B cell (primary cell): ENCODE results near the gene MPLKIP. TPM values are rescaled to one million over a fixed set of nuclear protein-coding genes. Genes with fewer than 3 reads are reported as not detected.

Experiments
- ATAC-seq: fragments of 200-7000 bp; cut with Tn5 transposase; one replicate; pipeline ENCODE4 v1.10.0; 2021; ENCODE audit warnings: low read depth, mild to moderate bottlenecking, moderate number of reproducible peaks, moderate library complexity
- CTCF ChIA-PET: fragments of 350-600 bp; sonication (Branson Sonifier 250); formaldehyde crosslinking; loops from one replicate; lab custom pipeline; 2021; ENCODE audit warnings: antibody characterized with exemption, inconsistent platforms; lab: Charles Lee
- POLR2A ChIA-PET: fragments of 350-600 bp; sonication (Branson Sonifier 250); formaldehyde crosslinking; loops from one replicate; lab custom pipeline; 2021; ENCODE audit warnings: antibody characterized with exemption; lab: Charles Lee
- DNase-seq: peaks from one replicate; pipeline ENCODE4 v3.0.0; 2013
- H2AFZ ChIP-seq: 2 replicates; pipeline ENCODE4 v1.6.1; 2012; ENCODE audit warnings: mild to moderate bottlenecking, low read depth, low read length; ENCODE audit not compliant: insufficient read depth, poor library complexity, severe bottlenecking
- H3K27ac ChIP-seq, 2 donors: 1 replicate in 1 of 2; 2 replicates in 1 of 2; pipeline ENCODE4 v1.5.1; 2012 to 2013; ENCODE audit warnings: low read length in 2 of 2, mild to moderate bottlenecking in 2 of 2, moderate library complexity in 1 of 2
- H3K27me3 ChIP-seq, 4 experiments: fragments of 200-600 bp in 1 of 4; sonication (generic) in 1 of 4; replicated peaks in 1 of 4; 1 replicate in 2 of 4; 2 replicates in 2 of 4; pipeline versions ENCODE4 v1.6.1 to v1.7.0; 2013 to 2016; ENCODE audit warnings: low read length in 3 of 4, mild to moderate bottlenecking in 2 of 4, mixed read lengths in 1 of 4, moderate library complexity in 1 of 4; ENCODE audit not compliant: insufficient read depth in 4 of 4, control insufficient read depth in 3 of 4; ENCODE audit errors: control extremely low read depth in 1 of 4
- H3K36me3 ChIP-seq, 2 experiments: replicated peaks in 1 of 2; 1 replicate in 1 of 2; 2 replicates in 1 of 2; pipeline versions ENCODE4 v1.6.1 to v1.7.1; 2013; ENCODE audit warnings: low read length in 1 of 2; ENCODE audit not compliant: insufficient read depth in 2 of 2, control insufficient read depth in 1 of 2; ENCODE audit errors: control extremely low read depth in 1 of 2, extremely low read depth in 1 of 2
- H3K4me1 ChIP-seq, 2 donors: fragments of 200-600 bp in 1 of 2; sonication (generic) in 1 of 2; 1 replicate in 1 of 2; 2 replicates in 1 of 2; pipeline versions ENCODE4 v1.5.1 to v1.6.1; 2013 to 2017; ENCODE audit warnings: low read length in 2 of 2; ENCODE audit not compliant: control insufficient read depth in 2 of 2, insufficient read depth in 2 of 2
- H3K4me2 ChIP-seq: replicated peaks from 2 replicates; pipeline ENCODE3; 2012; ENCODE audit warnings: mild to moderate bottlenecking, low read depth, low read length; ENCODE audit not compliant: poor library complexity, severe bottlenecking
- H3K4me3 ChIP-seq, 5 experiments: fragments of 200-600 bp in 1 of 5; sonication (generic) in 1 of 5; 1 replicate in 3 of 5; 2 replicates in 2 of 5; pipeline versions ENCODE4 v1.5.1 to v1.7.0; 2011 to 2016; ENCODE audit warnings: low read length in 4 of 5, mild to moderate bottlenecking in 4 of 5, low read depth in 2 of 5, control low read depth in 1 of 5, moderate library complexity in 1 of 5; ENCODE audit not compliant: insufficient read depth in 1 of 5; ENCODE audit errors: control extremely low read depth in 1 of 5, extremely low read depth in 1 of 5
- H3K79me2 ChIP-seq: fragments of 200-600 bp; sonication (generic); one replicate; pipeline ENCODE4 v1.6.0; 2016; ENCODE audit warnings: low read length; ENCODE audit not compliant: control insufficient read depth, insufficient read depth
- H3K9ac ChIP-seq: fragments of 200-600 bp; sonication (generic); 2 replicates; pipeline ENCODE4 v1.6.1; 2017; ENCODE audit warnings: mild to moderate bottlenecking, low read length, moderate library complexity
- H3K9me3 ChIP-seq, 3 donors: one replicate each; pipeline versions ENCODE4 v1.6.1 to v1.7.1; 2013; ENCODE audit warnings: low read length in 2 of 3; ENCODE audit not compliant: control insufficient read depth in 2 of 3, insufficient read depth in 1 of 3; ENCODE audit errors: control extremely low read depth in 1 of 3
- H4K20me1 ChIP-seq: 2 replicates; pipeline ENCODE4 v1.6.0; 2012; ENCODE audit warnings: mild to moderate bottlenecking, low read length; ENCODE audit not compliant: insufficient read depth, control insufficient read depth, poor library complexity, severe bottlenecking
- H3K27ac Mint-ChIP-seq: one replicate; pipeline ENCODE4 v1.8.0; 2021; ENCODE audit warnings: mixed read lengths
- H3K27me3 Mint-ChIP-seq: one replicate; pipeline ENCODE4 v1.8.0; 2021; ENCODE audit warnings: mixed read lengths
- H3K4me1 Mint-ChIP-seq: one replicate; pipeline ENCODE4 v1.8.0; 2021; ENCODE audit warnings: mixed read lengths
- H3K4me3 Mint-ChIP-seq: one replicate; pipeline ENCODE4 v1.8.0; 2021; ENCODE audit warnings: mixed read lengths
- H3K9me3 Mint-ChIP-seq: one replicate; pipeline ENCODE4 v1.8.0; 2022; ENCODE audit warnings: mixed read lengths; ENCODE audit not compliant: insufficient read depth
- CTCF ChIP-seq: fragments of 200-600 bp; IDR thresholded peaks from one replicate; pipeline ENCODE4 v1.8.0; 2022; ENCODE audit warnings: antibody characterized with exemption, mild to moderate bottlenecking
- EZH2 ChIP-seq: IDR thresholded peaks from 2 replicates; pipeline ENCODE4 v1.6.1; 2012; ENCODE audit warnings: borderline replicate concordance, low read depth, mild to moderate bottlenecking, moderate library complexity, low read length; ENCODE audit not compliant: insufficient read depth, poor library complexity, severe bottlenecking
- WGBS: methylation state at CpG from one replicate; pipeline ENCODE4 v1.1.5; 2013; ENCODE audit warnings: missing lambda C conversion rate; ENCODE audit not compliant: insufficient coverage; 5-methylcytosine and 5-hydroxymethylcytosine counted together
- intact Hi-C: fragments of 100-400 bp; cut with micrococcal nuclease; formaldehyde crosslinking; loops from one replicate; pipeline ENCODE4 v1.10.0; 2022
- polyA minus RNA-seq: library from RNA; depleted of rRNA, polyadenylated mRNA; stranded (reverse); fragments of >200 nt; gene quantifications from 2 replicates; pipeline ENCODE4 v1.2.3, GENCODE V29; 2012
- polyA plus RNA-seq: library from polyadenylated mRNA; depleted of rRNA; stranded (reverse); fragments of >200 nt; gene quantifications from 2 replicates; pipeline ENCODE4 v1.2.3, GENCODE V29; 2012
- total RNA-seq, 2 donors: library from RNA; stranded (reverse); fragments of 120-200 nt in 1 of 2; gene quantifications; 1 replicate in 1 of 2; 2 replicates in 1 of 2; pipeline versions ENCODE4 v1.2.3 to v1.2.4, GENCODE V29; 2013 to 2022

MPLKIP gene
- total RNA-seq (31.4 and 34.1 TPM in 2 replicates), polyA plus RNA-seq (20.9 and 23.2 TPM in 2 replicates), polyA minus RNA-seq (14.3 and 23.9 TPM in 2 replicates)
- 29.5 TPM for total RNA-seq (2013)

- Histone ChIP-seq H4K20me1 (peaks cover 12% of the 10 kb centered on the region), H2AFZ (peak within 1 kb of the TSS; percentile 94), H3K9me3 (no peaks in the 10 kb centered on the region), H3K79me2 (peaks cover 44% of the 10 kb centered on the region), H3K4me1 (peaks cover 18 to 22% of the 10 kb centered on the region in 2 donors), H3K9ac (peak within 1 kb of the TSS; percentile 95), H3K4me2 (peak within 1 kb of the TSS; percentile 99), H3K27ac (peak within 1 kb of the TSS; percentile 84 to 91), H3K36me3 (peaks cover 0 to 6% of the 10 kb centered on the region in 2 experiments), H3K27me3 (peaks cover 0 to 3% (median 0%) of the 10 kb centered on the region in 4 experiments), H3K4me3 (peak within 1 kb of the TSS; percentile 87 to 95 (median 94))
- Mint-ChIP-seq H3K4me1 (peaks cover 30% of the 10 kb centered on the region), H3K27ac (peak within 1 kb of the TSS; percentile 98), H3K27me3 (peaks cover 3% of the 10 kb centered on the region), H3K9me3 (no peaks in the 10 kb centered on the region), H3K4me3 (peak within 1 kb of the TSS; percentile 95)
- ATAC-seq (peak; percentile 91), DNase-seq (peak; percentile 97)
- intact Hi-C loops, result loop anchor here (1.0 to 10.0 kb wide), 6 partner anchors 185 to 1230 kb away; partner anchors contain the start of genes VPS41 and YAE1
- TF ChIP-seq EZH2 (no peak), CTCF (peak; percentile 99)
- ChIA-PET CTCF (interaction anchor here (0.9 to 2.6 kb wide), 15 partner anchors 16 to 556 kb away, joined by 3 to 12 read pairs (median 3); partner anchors contain the start of gene RALA), POLR2A (interaction anchor here (0.7 to 1.9 kb wide), 2 partner anchors 185 to 401 kb away, joined by 3 to 8 read pairs; partner anchors contain the start of gene CDK13)
- WGBS, result under 1% methylated on average over 64 of the region's 75 CpGs
Observed at GRCh38 chr7:40134428-40135316, at the start of gene MPLKIP, which contains the start of gene SUGCT. MPLKIP (minus strand) TSS chr7:40134622; CDS start chr7:40134567, 55 bp downstream. SUGCT (plus strand) TSS chr7:40135005.
